GM12892 (cell line): Measurements from ENCODE around the gene POC5.

Experiments
- POLR2A ChIP-seq: IDR thresholded peaks from 2 replicates; pipeline ENCODE4 v1.6.1; 2011; ENCODE audit warnings: low read depth, low read length, control low read depth
- POLR2AphosphoS5 ChIP-seq: IDR thresholded peaks from 2 replicates; pipeline ENCODE4 v1.6.1; 2011; ENCODE audit warnings: low read depth, low read length, control low read depth
- TAF1 ChIP-seq: IDR thresholded peaks from 2 replicates; pipeline ENCODE4 v1.6.1; 2011; ENCODE audit warnings: low read depth, mild to moderate bottlenecking, control low read depth, low read length, borderline replicate concordance

DNA sequence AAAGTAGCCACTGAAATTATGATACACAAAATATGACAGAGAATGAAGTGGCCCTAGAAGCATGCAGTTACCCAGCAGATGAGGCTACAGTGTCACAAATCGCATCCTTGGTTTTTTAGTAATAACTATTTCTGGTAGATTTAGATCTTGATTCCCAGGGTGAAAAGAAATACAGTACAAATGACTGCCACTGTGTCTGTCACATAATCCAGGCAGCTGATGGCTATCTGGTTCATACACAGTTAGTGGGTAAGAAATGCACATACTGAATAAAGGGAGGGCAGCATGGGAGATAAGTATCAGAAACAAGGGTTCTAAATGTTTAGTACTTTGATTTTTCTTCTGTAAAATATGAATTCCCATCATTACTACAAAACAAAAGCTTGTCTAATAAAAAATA lies 41.5 kb downstream of the POC5 start:
- TF ChIP-seq POLR2A = no peak
- TF ChIP-seq TAF1 = no peak
- TF ChIP-seq POLR2AphosphoS5 = no peak
